Inflammatory macrophage treated with lipopolysaccharide for 1 hour (primary cell): ENCODE results near the gene FGFR2.

Source experiments
- DNase-seq, 2 donors: peaks; one replicate each; pipeline ENCODE4 v3.0.0-alpha.2; 2020 to 2022

Gene FGFR2

GRCh38 chr10:121484401-121484800 lies 113.8 kb downstream of the FGFR2 start:
- DNase-seq, result no peak

DNA sequence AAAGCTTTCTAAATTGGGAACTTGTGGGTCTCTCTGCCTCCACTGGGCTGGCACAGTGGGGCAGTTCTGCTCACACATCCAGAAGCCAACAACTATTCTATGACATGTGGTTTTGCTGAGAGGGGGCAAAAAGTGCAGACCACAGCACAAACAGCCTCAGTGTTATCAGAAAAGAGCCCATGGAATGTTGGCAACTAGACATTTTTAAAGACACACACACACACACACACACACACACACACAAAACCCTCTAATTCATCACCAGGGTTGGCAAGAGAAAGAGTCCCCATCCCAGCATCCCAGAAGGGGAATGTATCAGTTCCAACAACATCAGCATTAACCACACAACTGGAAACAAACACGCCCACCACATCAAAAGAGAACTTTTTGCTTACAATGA lies 117.1 kb downstream of the FGFR2 start:
- no peak for DNase-seq

DNA sequence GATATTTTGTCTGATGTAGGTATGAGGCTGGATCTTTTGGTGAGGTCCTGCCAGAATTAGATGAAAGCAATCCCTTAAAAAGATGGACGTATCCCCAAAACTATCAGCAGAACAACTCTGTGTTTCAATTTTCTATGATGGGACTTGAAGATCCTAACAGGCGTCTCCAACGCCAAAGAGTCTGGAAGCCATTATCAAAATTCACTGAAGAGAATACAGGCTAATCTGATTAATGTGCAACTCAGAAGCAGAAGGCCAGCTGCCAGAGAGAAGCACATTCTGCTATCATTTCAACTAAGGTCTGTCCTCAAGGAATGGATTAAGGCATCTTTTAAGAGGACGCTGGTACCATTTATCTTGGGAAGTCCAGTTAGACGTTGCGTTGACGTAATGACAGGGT lies 119.7 kb downstream of the FGFR2 start:
- DNase-seq, result no peak

GRCh38 chr10:121469797-121470606 lies 128.2 kb downstream of the FGFR2 start:
- DNase-seq, result no peak

GRCh38 chr10:121468726-121469125 lies 129.5 kb downstream of the FGFR2 start:
- DNase-seq, result no peak

DNA sequence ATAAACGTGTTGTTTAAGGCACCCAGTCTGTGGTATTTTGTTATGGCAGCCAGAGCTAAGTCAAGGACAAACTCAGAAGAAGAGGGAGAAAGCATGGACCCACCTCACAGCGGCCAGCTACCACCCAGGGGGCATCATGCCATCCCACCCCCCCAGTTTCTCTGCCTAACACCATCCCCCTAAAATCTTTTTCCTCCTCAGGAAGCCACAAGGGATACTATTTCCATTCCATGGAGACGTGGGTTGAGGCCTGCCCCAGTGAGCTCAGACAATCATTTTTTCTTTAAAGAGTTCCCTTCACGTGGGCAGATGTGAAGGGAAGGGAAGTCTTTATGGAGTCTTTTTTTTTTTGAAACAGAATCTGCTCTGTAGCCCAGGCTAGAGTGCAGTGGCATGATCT lies 131.8 kb downstream of the FGFR2 start:
- no peak for DNase-seq

DNA sequence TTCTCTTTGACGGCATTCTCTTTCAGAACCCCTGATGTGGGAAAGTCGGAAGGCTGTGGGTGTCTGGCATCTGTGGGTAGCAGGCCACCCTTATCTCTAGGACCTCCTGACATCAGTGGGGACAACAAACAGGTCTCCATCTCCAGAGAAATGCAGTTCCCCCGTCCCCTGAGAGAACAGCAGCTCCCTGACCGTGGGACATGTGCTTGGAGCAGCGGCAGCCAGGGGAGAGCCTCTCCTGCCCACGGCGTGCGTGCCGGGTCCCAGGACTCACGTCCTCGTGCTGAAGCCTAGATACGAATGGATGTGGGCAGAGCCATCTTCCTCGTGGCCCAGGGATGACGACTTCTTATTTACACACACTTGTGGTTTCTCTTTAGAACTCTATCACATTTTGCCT lies 133.0 kb downstream of the FGFR2 start:
- DNase-seq, result no peak

GRCh38 chr10:121464517-121464916 lies 133.7 kb downstream of the FGFR2 start:
- no peak for DNase-seq

- no peak for DNase-seq
Observed at GRCh38 chr10:121462955-121463354, 135.3 kb downstream of the FGFR2 start.

DNA sequence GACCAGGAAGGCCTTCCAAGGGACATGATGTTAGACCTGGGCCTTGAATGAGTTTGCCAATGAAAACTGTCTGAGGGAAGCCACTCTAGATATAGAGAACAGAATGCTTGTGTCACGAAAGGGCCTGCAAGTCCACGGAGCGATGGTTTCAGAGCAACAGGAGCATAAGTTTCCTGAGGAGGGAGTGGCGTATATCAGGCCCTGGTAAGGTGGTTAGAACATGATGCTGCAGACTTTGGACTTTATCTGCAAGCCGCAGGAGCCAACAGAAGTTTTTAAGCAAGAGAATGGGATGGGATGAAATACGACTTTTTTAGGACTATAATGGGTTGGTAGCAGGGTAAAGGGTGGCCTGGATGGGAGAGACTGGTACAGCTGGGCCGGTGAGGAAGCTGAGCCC lies 136.0 kb downstream of the FGFR2 start:
- DNase-seq, result no peak

GRCh38 chr10:121461307-121461706 lies 136.9 kb downstream of the FGFR2 start:
- no peak for DNase-seq

DNA sequence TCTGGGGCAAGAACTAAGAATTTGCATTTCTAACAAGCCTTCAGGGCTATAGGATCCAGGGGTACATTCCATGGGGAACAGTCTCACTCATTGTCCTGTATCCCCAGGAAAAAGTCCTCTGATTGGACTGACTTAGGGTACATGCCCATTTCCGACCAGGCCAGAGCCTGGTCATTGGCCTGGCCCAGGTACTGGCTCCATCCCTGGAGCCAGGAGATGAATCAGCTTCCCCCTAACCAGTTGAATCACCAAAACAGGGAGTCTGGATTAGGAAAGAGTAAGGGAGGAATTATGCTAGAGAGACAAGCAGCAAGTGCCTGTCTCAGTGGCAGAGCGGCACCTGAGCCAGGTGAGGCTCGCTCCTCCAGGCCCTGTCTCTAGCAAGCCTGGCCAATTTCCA lies 137.5 kb downstream of the FGFR2 start:
- DNase-seq, result no peak

- no peak for DNase-seq
Observed at GRCh38 chr10:121459622-121460453, 138.4 kb downstream of the FGFR2 start.

- no peak for DNase-seq
Observed at GRCh38 chr10:121459279-121459621, 139.0 kb downstream of the FGFR2 start.

GRCh38 chr10:121457729-121458128 lies 140.5 kb downstream of the FGFR2 start:
- DNase-seq, result no peak

DNA sequence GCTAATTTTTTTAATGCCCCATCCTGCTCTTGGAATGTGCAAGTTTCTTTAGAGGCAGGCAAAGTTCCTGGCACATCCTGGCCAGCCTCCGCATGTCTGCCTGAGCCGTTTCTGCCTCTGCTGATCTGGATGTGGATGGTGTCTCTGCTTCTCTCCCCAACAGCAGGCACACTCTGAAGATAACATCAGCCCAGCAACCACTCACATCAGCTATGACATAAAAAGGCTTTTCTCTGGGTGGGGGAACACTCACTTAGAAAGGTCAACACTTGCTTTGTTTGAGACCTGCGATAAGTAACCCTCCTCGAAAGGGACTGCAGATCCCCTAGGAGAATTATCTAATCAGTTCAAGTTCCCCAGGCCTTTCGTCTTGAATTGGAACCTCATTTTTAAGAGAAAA lies 142.9 kb downstream of the FGFR2 start:
- DNase-seq, result no peak

DNA sequence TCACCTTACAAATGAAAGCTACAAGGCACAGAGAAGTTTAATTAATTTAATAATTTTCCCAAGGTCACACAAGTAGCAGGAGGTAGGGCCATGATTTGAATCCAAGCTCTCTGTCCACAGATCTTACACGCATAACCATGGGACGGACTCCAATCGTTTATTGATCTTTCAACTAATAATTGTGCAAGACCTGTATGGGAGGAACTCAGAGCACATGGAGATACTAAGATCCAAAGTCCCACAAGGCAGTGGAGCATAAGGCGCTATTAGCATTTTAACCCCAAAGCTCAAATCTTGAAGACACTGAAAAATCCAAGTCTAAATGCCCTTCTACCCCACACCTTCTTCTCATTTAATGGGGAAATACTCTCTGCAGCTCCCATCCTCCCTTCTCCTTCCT lies 143.5 kb downstream of the FGFR2 start:
- no peak for DNase-seq

DNA sequence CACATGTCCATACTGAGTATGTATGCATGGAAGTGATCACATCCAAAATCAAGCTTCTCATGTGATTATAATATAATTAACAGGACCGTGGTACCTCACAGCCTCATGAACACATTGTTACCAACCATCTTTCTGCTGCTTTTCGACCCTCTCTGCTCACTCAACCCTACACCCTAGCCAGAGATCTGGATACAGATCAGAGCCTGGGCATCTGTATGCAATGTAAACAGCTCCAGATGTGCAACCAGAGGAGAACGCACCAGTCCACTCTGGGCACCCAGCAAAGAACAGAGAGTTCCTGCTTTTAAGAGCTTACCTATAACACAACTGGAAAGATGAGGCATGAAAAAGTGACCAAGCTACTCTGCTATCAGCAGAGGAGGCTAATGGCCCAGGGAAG lies 145.1 kb downstream of the FGFR2 start:
- no peak for DNase-seq

- DNase-seq, result no peak
Observed at GRCh38 chr10:121452581-121452980, 145.7 kb downstream of the FGFR2 start.

GRCh38 chr10:121450247-121450646 lies 148.0 kb downstream of the FGFR2 start:
- DNase-seq, result no peak

GRCh38 chr10:121449482-121449924 lies 148.7 kb downstream of the FGFR2 start:
- no peak for DNase-seq

DNA sequence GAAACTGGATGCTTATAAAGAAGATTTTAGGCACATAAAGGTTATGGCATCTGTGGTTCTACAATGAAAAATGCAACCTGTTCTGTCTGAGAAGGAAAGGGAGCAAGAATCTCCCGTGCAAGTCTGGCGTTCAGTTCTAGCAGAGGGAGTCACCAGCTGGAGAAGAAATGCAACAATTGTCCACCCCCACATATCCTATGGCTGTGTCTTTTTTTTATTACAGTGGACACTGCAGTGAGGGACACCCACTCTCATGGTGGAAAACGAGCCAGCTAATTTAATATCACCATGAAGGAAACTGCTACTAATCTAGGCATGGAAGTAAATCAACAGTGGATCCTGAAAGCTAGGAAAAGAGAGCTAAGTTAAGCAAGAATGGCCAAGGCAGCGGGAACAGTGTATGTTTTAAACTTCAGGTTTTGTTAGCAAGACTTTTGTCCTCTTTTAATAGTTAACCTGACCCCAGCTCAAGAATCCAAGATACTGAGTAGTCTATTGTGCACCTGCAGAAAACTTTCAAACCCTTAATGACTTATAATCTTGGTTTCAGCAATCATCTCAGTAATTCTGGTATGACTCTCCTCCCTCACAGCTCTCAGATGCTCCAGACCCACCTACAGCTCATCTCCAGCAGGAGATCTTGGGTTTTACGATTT lies 149.3 kb downstream of the FGFR2 start:
- DNase-seq, result no peak

DNA sequence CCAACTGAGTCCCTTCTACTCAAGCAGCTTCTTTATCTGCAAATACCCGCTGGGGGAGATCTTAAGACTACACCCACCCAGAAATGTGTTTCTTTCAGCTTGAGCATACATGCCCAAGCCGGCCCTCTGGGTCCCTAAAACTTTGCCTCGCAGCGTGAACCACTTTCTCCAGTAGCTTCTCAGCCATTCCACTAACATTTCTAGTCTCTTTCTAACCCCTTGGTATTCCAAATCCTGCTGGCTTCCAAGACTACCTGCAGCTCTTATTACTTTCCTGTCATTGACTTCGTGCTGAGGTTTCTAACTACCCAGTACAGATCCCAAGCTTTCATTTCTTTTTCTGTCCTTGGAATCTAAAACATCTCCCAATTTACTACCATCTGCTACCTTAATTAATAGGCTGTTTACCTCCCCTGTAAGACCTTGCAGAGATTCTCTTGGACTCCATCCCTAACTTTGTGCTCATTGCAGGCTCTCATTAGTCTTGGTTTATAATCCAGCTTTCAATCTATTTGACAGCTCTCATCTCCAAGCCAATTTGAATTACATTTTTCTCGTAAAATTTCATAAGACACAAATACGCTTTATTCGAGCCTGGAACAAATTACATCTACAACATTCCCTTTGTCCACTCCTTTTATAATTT lies 153.6 kb downstream of the FGFR2 start:
- no peak for DNase-seq
